Neural cell (in vitro differentiated cells): Measurements from ENCODE around the gene CHL1.

Experiments
- EP300 ChIP-seq: fragments of 450-650 bp; conservative IDR thresholded peaks from 2 replicates; pipeline ENCODE4 v1.6.1; 2014; ENCODE audit warnings: antibody characterized with exemption, mild to moderate bottlenecking, moderate library complexity; ENCODE audit not compliant: poor library complexity, severe bottlenecking
- EZH2 ChIP-seq: fragments of 200-600, 300-800 bp; shearing (Covaris generic), sonication (generic); IDR thresholded peaks from 2 replicates; pipeline ENCODE4 v1.6.1; 2014; ENCODE audit warnings: antibody characterized with exemption, low read length, borderline replicate concordance, mild to moderate bottlenecking; ENCODE audit not compliant: insufficient read depth, poor library complexity, severe bottlenecking
- MXI1 ChIP-seq: fragments of 450-650 bp; conservative IDR thresholded peaks from 2 replicates; pipeline ENCODE4 v1.6.1; 2014; ENCODE audit warnings: antibody characterized with exemption, mild to moderate bottlenecking; ENCODE audit not compliant: poor library complexity, severe bottlenecking
- POLR2AphosphoS5 ChIP-seq: IDR thresholded peaks from 2 replicates; pipeline ENCODE4 v1.6.1; 2012
- RAD21 ChIP-seq: fragments of 450-650 bp; conservative IDR thresholded peaks from 2 replicates; pipeline ENCODE4 v1.6.1; 2014; ENCODE audit warnings: antibody characterized with exemption, mild to moderate bottlenecking, moderate library complexity
- SMC3 ChIP-seq: fragments of 450-650 bp; conservative IDR thresholded peaks from 2 replicates; pipeline ENCODE4 v1.6.1; 2014; ENCODE audit warnings: antibody characterized with exemption, mild to moderate bottlenecking, moderate library complexity; ENCODE audit not compliant: poor library complexity
- TAF1 ChIP-seq: IDR thresholded peaks from 2 replicates; pipeline ENCODE4 v1.6.1; 2012; ENCODE audit warnings: low read depth
- TF ChIP-seq, protein P1 (sequence below): fragments of 450-650 bp; IDR thresholded peaks from 2 replicates; pipeline ENCODE4 v1.5.1; 2014; ENCODE audit warnings: antibody characterized with exemption, mild to moderate bottlenecking, moderate library complexity; ENCODE audit not compliant: poor library complexity, severe bottlenecking

GRCh38 chr3:297585-297984, 101.0 kb downstream of the CHL1 start:
- TF ChIP-seq, protein P1, sequence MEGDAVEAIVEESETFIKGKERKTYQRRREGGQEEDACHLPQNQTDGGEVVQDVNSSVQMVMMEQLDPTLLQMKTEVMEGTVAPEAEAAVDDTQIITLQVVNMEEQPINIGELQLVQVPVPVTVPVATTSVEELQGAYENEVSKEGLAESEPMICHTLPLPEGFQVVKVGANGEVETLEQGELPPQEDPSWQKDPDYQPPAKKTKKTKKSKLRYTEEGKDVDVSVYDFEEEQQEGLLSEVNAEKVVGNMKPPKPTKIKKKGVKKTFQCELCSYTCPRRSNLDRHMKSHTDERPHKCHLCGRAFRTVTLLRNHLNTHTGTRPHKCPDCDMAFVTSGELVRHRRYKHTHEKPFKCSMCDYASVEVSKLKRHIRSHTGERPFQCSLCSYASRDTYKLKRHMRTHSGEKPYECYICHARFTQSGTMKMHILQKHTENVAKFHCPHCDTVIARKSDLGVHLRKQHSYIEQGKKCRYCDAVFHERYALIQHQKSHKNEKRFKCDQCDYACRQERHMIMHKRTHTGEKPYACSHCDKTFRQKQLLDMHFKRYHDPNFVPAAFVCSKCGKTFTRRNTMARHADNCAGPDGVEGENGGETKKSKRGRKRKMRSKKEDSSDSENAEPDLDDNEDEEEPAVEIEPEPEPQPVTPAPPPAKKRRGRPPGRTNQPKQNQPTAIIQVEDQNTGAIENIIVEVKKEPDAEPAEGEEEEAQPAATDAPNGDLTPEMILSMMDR, result no peak
- TF ChIP-seq TAF1 (no peak), EZH2 (no peak), POLR2AphosphoS5 (no peak), SMC3 (no peak), RAD21 (no peak), EP300 (no peak), MXI1 (no peak)
